Epithelial cell of esophagus (primary cell): ENCODE measurements around the gene LDLRAD2.
A peak's percentile ranks its signal among the peaks of the same experiment; 100 is the strongest.
"Not testable (repeated sequence)": the region's sequence is repeated elsewhere in the genome, so short reads cannot be mapped to it uniquely, and the experiment has no call there.

Source experiments
- DNase-seq: peaks from one replicate; pipeline ENCODE4 v3.0.0; 2010; ENCODE audit warnings: low read depth
- H3K4me3 ChIP-seq: 2 replicates; pipeline ENCODE4 v1.5.1; 2011; ENCODE audit warnings: mild to moderate bottlenecking, low read length, control low read depth
- CTCF ChIP-seq: IDR thresholded peaks from 2 replicates; pipeline ENCODE4 v1.5.1; 2011; ENCODE audit warnings: low read depth, mild to moderate bottlenecking, low read length, control low read depth, inconsistent platforms; ENCODE audit not compliant: insufficient read depth; ENCODE audit errors: missing control alignments

LDLRAD2 gene

GRCh38 chr1:21811875-21812305 lies at the start of gene LDLRAD2:
LDLRAD2 (plus strand) TSS chr1:21812265; CDS start chr1:21812452, 187 bp downstream.
- TF ChIP-seq CTCF: no peak
- no peak within 1 kb of the TSS for H3K4me3 ChIP-seq
- no peak for DNase-seq

GRCh38 chr1:21763236-21763635 lies 48.8 kb upstream of the LDLRAD2 start:
- DNase-seq: no peak
- TF ChIP-seq CTCF: no peak
- no peak overlapping the region for H3K4me3 ChIP-seq

- no peak for DNase-seq
- no peak for TF ChIP-seq CTCF
- no peak overlapping the region for H3K4me3 ChIP-seq
Measured at GRCh38 chr1:21763694-21764419, 48.2 kb upstream of the LDLRAD2 start.

GRCh38 chr1:21764615-21765423 lies 47.2 kb upstream of the LDLRAD2 start:
- H3K4me3 ChIP-seq: no peak overlapping the region
- DNase-seq: peak; percentile 82
- TF ChIP-seq CTCF: no peak

GRCh38 chr1:21766210-21766609 lies 45.9 kb upstream of the LDLRAD2 start:
- no peak for DNase-seq
- TF ChIP-seq CTCF: no peak
- no peak overlapping the region for H3K4me3 ChIP-seq

GRCh38 chr1:21767106-21767505 lies 45.0 kb upstream of the LDLRAD2 start:
- H3K4me3 ChIP-seq: not testable (repeated sequence)
- DNase-seq: peak; percentile 17

- no peak for TF ChIP-seq CTCF
- no peak overlapping the region for H3K4me3 ChIP-seq
- no peak for DNase-seq
Measured at GRCh38 chr1:21770201-21770600, 41.9 kb upstream of the LDLRAD2 start.

GRCh38 chr1:21770602-21771001 lies 41.5 kb upstream of the LDLRAD2 start:
- DNase-seq, H3K4me3 ChIP-seq: not testable (repeated sequence)

GRCh38 chr1:21771672-21772071 lies 40.4 kb upstream of the LDLRAD2 start:
- H3K4me3 ChIP-seq, DNase-seq: not testable (repeated sequence)
